Measurements from ENCODE around the gene CAPN7.

CAPN7 gene

GRCh38 chr3:15255215-15255614, 49.2 kb downstream of the CAPN7 start:
- peaks cover 98% of the 10 kb centered on the region for H3K36me3 ChIP-seq (ENCODE audit: control insufficient read depth, insufficient read depth, low read length, severe bottlenecking)
- no peak for DNase-seq (ENCODE audit: low read depth)
- no peak overlapping the region for H3K4me3 ChIP-seq (ENCODE audit: low read length)
- peaks cover 26% of the 10 kb centered on the region for H3K4me1 ChIP-seq (ENCODE audit: control insufficient read depth, insufficient read depth, low read length)
- H3K9me3 ChIP-seq (ENCODE audit: control insufficient read depth, low read length): no peaks in the 10 kb centered on the region
- no peaks in the 10 kb centered on the region for H3K27me3 ChIP-seq (replicated peaks; ENCODE audit: control insufficient read depth, insufficient read depth, low read length)
- H3K9ac ChIP-seq (ENCODE audit: low read length): no peak overlapping the region

GRCh38 chr3:15256861-15257341, 50.9 kb downstream of the CAPN7 start:
- peaks cover 30% of the 10 kb centered on the region for H3K4me1 ChIP-seq (ENCODE audit: control insufficient read depth, insufficient read depth, low read length)
- peak overlapping the region; percentile 22 for H3K9ac ChIP-seq (ENCODE audit: low read length)
- H3K9me3 ChIP-seq (ENCODE audit: control insufficient read depth, low read length): no peaks in the 10 kb centered on the region
- H3K36me3 ChIP-seq (ENCODE audit: control insufficient read depth, insufficient read depth, low read length, severe bottlenecking): peaks cover 98% of the 10 kb centered on the region
- no peaks in the 10 kb centered on the region for H3K27me3 ChIP-seq (replicated peaks; ENCODE audit: control insufficient read depth, insufficient read depth, low read length)
- no peak overlapping the region for H3K4me3 ChIP-seq (ENCODE audit: low read length)
- no peak for DNase-seq (ENCODE audit: low read depth)

DNA sequence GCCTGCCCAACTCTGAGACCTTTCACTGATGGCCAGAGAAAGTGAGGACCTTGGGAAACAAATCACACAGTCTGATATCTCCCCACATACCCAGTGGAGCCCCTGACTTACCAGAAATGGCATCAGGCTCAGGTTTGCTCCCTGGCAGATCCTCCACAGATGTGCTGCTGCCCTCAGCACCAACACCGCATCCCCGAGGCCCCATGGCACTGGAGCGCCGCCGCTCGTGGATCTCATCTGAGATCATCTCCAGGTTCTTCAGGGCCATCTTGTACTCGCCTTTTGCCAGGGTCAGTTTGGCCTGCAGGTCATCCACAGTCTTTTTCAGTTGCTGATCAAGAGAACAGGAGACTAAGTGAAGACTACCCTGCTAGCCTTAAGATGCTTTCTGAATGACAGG, 52.7 kb downstream of the CAPN7 start:
- H3K27me3 ChIP-seq (replicated peaks; ENCODE audit: control insufficient read depth, insufficient read depth, low read length): no peaks in the 10 kb centered on the region
- H3K9ac ChIP-seq (ENCODE audit: low read length): no peak overlapping the region
- H3K4me1 ChIP-seq (ENCODE audit: control insufficient read depth, insufficient read depth, low read length): peaks cover 38% of the 10 kb centered on the region
- H3K9me3 ChIP-seq (ENCODE audit: control insufficient read depth, low read length): no peaks in the 10 kb centered on the region
- H3K36me3 ChIP-seq (ENCODE audit: control insufficient read depth, insufficient read depth, low read length, severe bottlenecking): peaks cover 83% of the 10 kb centered on the region
- H3K4me3 ChIP-seq (ENCODE audit: low read length): no peak overlapping the region
- DNase-seq (ENCODE audit: low read depth): no peak

GRCh38 chr3:15260531-15260930, 54.5 kb downstream of the CAPN7 start:
- Histone ChIP-seq H3K27me3 (replicated peaks; ENCODE audit: control insufficient read depth, insufficient read depth, low read length) (no peaks in the 10 kb centered on the region), H3K4me3 (ENCODE audit: low read length) (no peak overlapping the region), H3K9ac (ENCODE audit: low read length) (no peak overlapping the region), H3K4me1 (ENCODE audit: control insufficient read depth, insufficient read depth, low read length) (peaks cover 46% of the 10 kb centered on the region), H3K36me3 (ENCODE audit: control insufficient read depth, insufficient read depth, low read length, severe bottlenecking) (peaks cover 66% of the 10 kb centered on the region), H3K9me3 (ENCODE audit: control insufficient read depth, low read length) (no peaks in the 10 kb centered on the region)
- no peak for DNase-seq (ENCODE audit: low read depth)

GRCh38 chr3:15261274-15261673, 55.2 kb downstream of the CAPN7 start:
- H3K4me3 ChIP-seq (ENCODE audit: low read length): no peak overlapping the region
- peaks cover 59% of the 10 kb centered on the region for H3K36me3 ChIP-seq (ENCODE audit: control insufficient read depth, insufficient read depth, low read length, severe bottlenecking)
- no peaks in the 10 kb centered on the region for H3K9me3 ChIP-seq (ENCODE audit: control insufficient read depth, low read length)
- no peaks in the 10 kb centered on the region for H3K27me3 ChIP-seq (replicated peaks; ENCODE audit: control insufficient read depth, insufficient read depth, low read length)
- peaks cover 45% of the 10 kb centered on the region for H3K4me1 ChIP-seq (ENCODE audit: control insufficient read depth, insufficient read depth, low read length)
- DNase-seq (ENCODE audit: low read depth): no peak
- H3K9ac ChIP-seq (ENCODE audit: low read length): no peak overlapping the region

DNA sequence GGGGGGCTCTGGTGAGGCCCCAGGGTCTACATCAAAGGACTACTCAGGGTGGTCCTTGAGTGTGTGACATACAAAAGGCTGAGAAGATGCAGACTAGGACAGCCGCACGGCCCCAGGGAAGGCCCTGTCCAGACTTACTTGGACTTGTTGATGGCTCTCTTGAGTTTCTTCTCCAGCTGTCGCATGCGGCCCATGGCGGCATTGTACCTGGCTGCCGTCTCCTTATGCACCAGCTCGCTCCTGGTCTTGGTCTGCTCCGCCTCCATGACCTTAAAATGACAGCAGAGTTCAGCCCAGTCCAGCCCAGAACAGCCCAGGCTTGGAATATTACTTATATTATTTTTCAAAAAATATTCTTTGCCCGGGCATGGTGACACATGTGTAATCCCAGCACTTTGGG, 56.0 kb downstream of the CAPN7 start:
- Histone ChIP-seq H3K4me1 (ENCODE audit: control insufficient read depth, insufficient read depth, low read length) (peaks cover 42% of the 10 kb centered on the region), H3K9me3 (ENCODE audit: control insufficient read depth, low read length) (no peaks in the 10 kb centered on the region), H3K4me3 (ENCODE audit: low read length) (no peak overlapping the region), H3K27me3 (replicated peaks; ENCODE audit: control insufficient read depth, insufficient read depth, low read length) (no peaks in the 10 kb centered on the region), H3K36me3 (ENCODE audit: control insufficient read depth, insufficient read depth, low read length, severe bottlenecking) (peaks cover 54% of the 10 kb centered on the region), H3K9ac (ENCODE audit: low read length) (no peak overlapping the region)
- DNase-seq (ENCODE audit: low read depth): no peak

DNA sequence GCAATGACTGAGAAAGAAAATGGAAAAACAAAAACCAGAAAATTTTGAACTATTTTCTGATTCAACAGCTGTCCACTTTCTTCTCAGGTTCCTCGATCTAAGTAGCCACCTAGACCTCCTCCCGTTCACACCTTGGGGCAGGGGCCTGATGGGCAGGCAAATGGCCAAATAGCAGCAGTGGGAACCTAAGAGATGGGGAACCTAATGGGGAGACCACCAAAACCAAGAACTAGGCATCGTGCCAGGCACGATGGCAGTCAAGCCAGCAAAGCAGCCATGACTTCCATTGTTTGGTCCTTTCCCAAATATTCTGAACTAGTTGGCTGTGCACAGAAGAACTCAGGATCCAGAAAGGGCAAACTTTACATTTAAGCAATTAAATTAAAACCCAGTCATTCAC, 57.1 kb downstream of the CAPN7 start:
- H3K27me3 ChIP-seq (replicated peaks; ENCODE audit: control insufficient read depth, insufficient read depth, low read length): no peaks in the 10 kb centered on the region
- no peak for DNase-seq (ENCODE audit: low read depth)
- H3K4me1 ChIP-seq (ENCODE audit: control insufficient read depth, insufficient read depth, low read length): peaks cover 37% of the 10 kb centered on the region
- peak overlapping the region; percentile 67 for H3K9ac ChIP-seq (ENCODE audit: low read length)
- H3K9me3 ChIP-seq (ENCODE audit: control insufficient read depth, low read length): no peaks in the 10 kb centered on the region
- H3K36me3 ChIP-seq (ENCODE audit: control insufficient read depth, insufficient read depth, low read length, severe bottlenecking): peaks cover 47% of the 10 kb centered on the region
- H3K4me3 ChIP-seq (ENCODE audit: low read length): no peak overlapping the region

- Histone ChIP-seq H3K9ac (ENCODE audit: low read length) (peak overlapping the region; percentile 67), H3K9me3 (ENCODE audit: control insufficient read depth, low read length) (no peaks in the 10 kb centered on the region), H3K27me3 (replicated peaks; ENCODE audit: control insufficient read depth, insufficient read depth, low read length) (no peaks in the 10 kb centered on the region), H3K4me3 (ENCODE audit: low read length) (no peak overlapping the region), H3K36me3 (ENCODE audit: control insufficient read depth, insufficient read depth, low read length, severe bottlenecking) (peaks cover 39% of the 10 kb centered on the region), H3K4me1 (ENCODE audit: control insufficient read depth, insufficient read depth, low read length) (peaks cover 45% of the 10 kb centered on the region)
- DNase-seq (ENCODE audit: low read depth): no peak
These were observed 57.9 kb downstream of the CAPN7 start for GRCh38 chr3:15263926-15264325.

GRCh38 chr3:15264486-15264885, 58.4 kb downstream of the CAPN7 start:
- H3K4me1 ChIP-seq (ENCODE audit: control insufficient read depth, insufficient read depth, low read length): peaks cover 50% of the 10 kb centered on the region
- H3K36me3 ChIP-seq (ENCODE audit: control insufficient read depth, insufficient read depth, low read length, severe bottlenecking): peaks cover 34% of the 10 kb centered on the region
- no peak for DNase-seq (ENCODE audit: low read depth)
- H3K4me3 ChIP-seq (ENCODE audit: low read length): no peak overlapping the region
- no peaks in the 10 kb centered on the region for H3K9me3 ChIP-seq (ENCODE audit: control insufficient read depth, low read length)
- H3K9ac ChIP-seq (ENCODE audit: low read length): peak overlapping the region; percentile 67
- H3K27me3 ChIP-seq (replicated peaks; ENCODE audit: control insufficient read depth, insufficient read depth, low read length): no peaks in the 10 kb centered on the region

GRCh38 chr3:15265655-15266509, 59.8 kb downstream of the CAPN7 start:
- Histone ChIP-seq H3K36me3 (ENCODE audit: control insufficient read depth, insufficient read depth, low read length, severe bottlenecking) (peaks cover 20% of the 10 kb centered on the region), H3K27me3 (replicated peaks; ENCODE audit: control insufficient read depth, insufficient read depth, low read length) (no peaks in the 10 kb centered on the region), H3K4me1 (ENCODE audit: control insufficient read depth, insufficient read depth, low read length) (peaks cover 61% of the 10 kb centered on the region), H3K9me3 (ENCODE audit: control insufficient read depth, low read length) (no peaks in the 10 kb centered on the region), H3K9ac (ENCODE audit: low read length) (peak overlapping the region; percentile 11), H3K4me3 (ENCODE audit: low read length) (no peak overlapping the region)
- DNase-seq (ENCODE audit: low read depth): no peak

DNA sequence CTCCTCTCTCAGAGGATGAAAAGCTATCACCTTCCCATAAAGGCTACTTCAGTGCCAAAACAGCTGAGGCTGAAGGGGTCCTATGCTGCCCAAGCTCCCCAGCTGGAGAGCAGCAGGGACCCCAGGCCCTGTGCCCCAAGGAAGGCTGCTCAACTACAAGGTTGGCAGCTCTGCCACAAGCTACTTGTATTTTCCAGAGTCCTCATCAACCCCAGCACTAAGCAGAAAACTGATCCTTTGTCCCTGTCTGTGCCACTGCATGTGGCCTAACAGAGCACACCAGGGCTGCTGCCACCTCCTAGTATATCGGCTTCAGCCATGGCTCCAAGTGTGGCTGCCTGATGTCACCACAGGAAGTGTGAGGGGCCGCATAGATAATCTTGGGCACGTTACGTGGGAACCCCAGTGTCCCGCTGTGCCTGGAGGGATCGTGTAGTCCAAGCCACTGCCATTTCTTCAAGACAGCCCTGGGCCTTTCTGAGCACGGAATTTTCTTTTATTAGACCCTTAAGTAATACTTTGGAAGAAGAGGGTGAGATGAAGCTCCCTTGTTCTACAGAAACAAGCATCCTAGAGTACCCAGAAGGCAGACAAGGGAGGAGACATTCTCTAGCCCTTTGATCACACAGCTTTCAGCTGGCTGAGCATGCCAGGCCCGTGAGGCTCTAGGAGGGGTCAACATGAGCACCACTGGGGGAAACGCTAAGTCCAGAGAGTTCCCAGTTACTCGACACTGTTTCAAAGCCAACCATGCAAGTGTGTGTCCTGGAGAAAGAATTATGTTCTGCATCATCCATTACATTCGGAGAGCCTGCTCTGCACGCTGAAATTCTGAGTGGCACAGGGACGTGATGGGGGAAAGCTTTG, 60.7 kb downstream of the CAPN7 start:
- no peak for DNase-seq (ENCODE audit: low read depth)
- Histone ChIP-seq H3K36me3 (ENCODE audit: control insufficient read depth, insufficient read depth, low read length, severe bottlenecking) (peaks cover 11% of the 10 kb centered on the region), H3K9ac (ENCODE audit: low read length) (no peak overlapping the region), H3K4me3 (ENCODE audit: low read length) (no peak overlapping the region), H3K27me3 (replicated peaks; ENCODE audit: control insufficient read depth, insufficient read depth, low read length) (no peaks in the 10 kb centered on the region), H3K9me3 (ENCODE audit: control insufficient read depth, low read length) (no peaks in the 10 kb centered on the region), H3K4me1 (ENCODE audit: control insufficient read depth, insufficient read depth, low read length) (peaks cover 60% of the 10 kb centered on the region)
